Thyroid gland (tissue), 4 donors: ENCODE measurements around the gene TCF12.

Experiments used
- CTCF ChIP-seq, 6 experiments: fragments of 200-600 bp in 3 of 6; fragments of 450-650 bp in 3 of 6; sonication (generic) in 3 of 6; IDR thresholded peaks; one replicate each; pipeline ENCODE4 v1.5.1; 2016 to 2019; ENCODE audit warnings: antibody characterized with exemption in 6 of 6, mild to moderate bottlenecking in 2 of 6, inconsistent platforms in 1 of 6, moderate library complexity in 1 of 6
- POLR2A ChIP-seq, 2 donors: fragments of 450-650 bp; IDR thresholded peaks; one replicate each; pipeline ENCODE4 v1.6.1; 2017; ENCODE audit warnings: antibody characterized with exemption in 2 of 2, mild to moderate bottlenecking in 2 of 2, moderate library complexity in 1 of 2

- TF ChIP-seq CTCF (IDR thresholded peaks at IDR 0.05) (no peak), POLR2A (IDR thresholded peaks at IDR 0.05) (no peak)
Observed at GRCh38 chr15:57130956-57131355, 212.5 kb downstream of the TCF12 start.
